Adipose tissue (tissue), 3 donors: ENCODE results near the gene ERC1. TPM values are rescaled to one million over a fixed set of nuclear protein-coding genes. Genes with fewer than 3 reads are reported as not detected.

Source experiments
- H3K27ac ChIP-seq: one replicate; pipeline ENCODE4 v1.5.1; 2013; ENCODE audit warnings: low read depth, low read length
- WGBS, 3 donors: extraction: QIAGEN DNeasy Blood & Tissue Kit; methylation state at CpG; one replicate each; pipeline ENCODE4 v1.1.7; 2013; 5-methylcytosine and 5-hydroxymethylcytosine counted together
- polyA plus RNA-seq, 3 donors: library from polyadenylated mRNA; stranded (reverse); fragments of 200-250 nt; gene quantifications; one replicate each; pipeline ENCODE4 v1.2.3, GENCODE V29; 2013
- donor health status: healthy with polysubstance abuse.
- donor health status: Bipolar disorder and iron deficiency.
- donor health status: healthy.

The ERC1 gene
- 10 to 100 TPM in 2 of 3 donors, 1 to 10 TPM in 1; 4.0 to 16.4 (median 12.8) TPM for polyA plus RNA-seq

DNA sequence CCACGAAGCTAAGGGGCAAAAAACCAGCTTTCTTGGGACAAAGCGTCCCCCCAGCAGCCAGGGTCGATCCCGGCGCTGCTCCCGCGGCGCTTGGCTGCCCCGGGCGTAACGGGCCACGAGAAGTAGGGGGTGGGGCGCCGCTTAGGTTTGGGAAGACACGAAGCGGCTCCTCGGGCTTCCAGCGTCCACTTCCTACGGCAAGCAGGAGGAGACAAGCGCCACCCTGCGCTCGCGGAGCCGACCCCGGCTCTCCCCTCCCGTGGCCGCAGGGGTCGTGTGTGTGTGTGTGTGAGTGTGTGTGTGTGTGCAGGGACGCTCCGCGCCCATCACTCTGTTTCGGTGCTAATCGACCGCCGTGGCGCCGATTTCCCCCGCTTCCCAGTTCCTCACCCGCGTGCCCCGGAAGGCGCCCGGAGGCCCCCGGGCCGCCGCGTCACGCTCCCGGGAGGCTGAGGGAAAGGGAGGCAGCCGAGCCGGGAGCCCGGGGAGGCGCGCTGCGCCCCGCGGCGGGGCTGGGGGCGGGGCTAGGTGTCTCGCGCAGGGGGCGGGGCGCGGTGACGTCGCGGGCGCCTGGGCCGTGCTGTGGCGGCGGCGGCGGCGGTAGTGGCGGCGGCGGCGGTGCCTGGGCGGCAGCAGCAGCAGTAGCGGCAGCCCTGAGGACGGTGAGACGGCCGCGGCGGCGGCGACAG, at the start of gene ERC1:
TSS of gene ERC1 (plus strand) at position 563 of the 689 bp plus-strand sequence. CDS start 36,681 bp downstream, outside the sequence.
- WGBS, 3 donors: 0% methylated on average over 34 to 86 of the region's 87 CpGs
- peak within 1 kb of the TSS; percentile 96 for H3K27ac ChIP-seq

DNA sequence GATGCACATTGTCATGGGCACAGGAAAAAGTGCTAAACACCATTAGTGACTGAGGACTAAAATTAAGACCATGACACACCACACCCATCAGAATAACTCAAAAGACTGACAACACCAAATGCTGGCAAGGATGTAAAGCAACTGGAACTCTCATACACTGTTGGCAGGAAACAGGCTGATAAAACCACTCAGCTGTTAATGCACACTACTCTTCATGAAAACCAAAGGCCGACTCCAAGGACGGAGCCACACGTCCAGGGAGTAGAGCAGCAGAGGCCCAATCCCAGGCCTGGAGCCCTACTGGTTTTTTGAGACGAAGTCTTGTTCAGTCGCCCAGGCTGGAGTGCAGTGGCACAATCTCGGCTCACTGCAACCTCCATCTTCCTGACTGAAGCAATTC, 48.0 kb upstream of the ERC1 start:
- 89 to 91% (median 90%) methylated on average over 6 of the region's 6 CpGs for WGBS, 3 donors

DNA sequence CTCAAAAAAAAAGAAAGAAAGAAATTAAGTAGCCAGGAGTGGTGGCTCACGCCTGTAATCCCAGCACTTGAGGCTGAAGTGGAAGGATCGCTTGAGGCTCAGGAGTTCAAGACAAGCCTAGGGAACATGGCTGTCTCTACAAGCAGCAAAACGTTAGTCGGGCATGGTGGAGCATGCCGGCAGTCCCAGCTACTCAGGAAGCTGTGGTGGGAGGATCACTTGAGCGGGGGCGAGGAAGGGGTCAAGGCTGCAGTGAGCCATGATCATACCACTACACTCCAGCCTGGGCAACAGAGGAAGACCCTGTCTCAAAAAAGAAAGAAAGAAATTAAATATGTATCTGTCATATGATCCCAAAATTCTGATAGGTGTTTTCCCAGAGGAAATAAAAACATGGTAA, 46.8 kb upstream of the ERC1 start:
- 58 to 82% (median 65%) methylated on average over 7 of the region's 7 CpGs for WGBS, 3 donors
- H3K27ac ChIP-seq: no peak overlapping the region

More for the DNA sequence above, 48.0 kb upstream of the ERC1 start:
- H3K27ac ChIP-seq: no peak overlapping the region

DNA sequence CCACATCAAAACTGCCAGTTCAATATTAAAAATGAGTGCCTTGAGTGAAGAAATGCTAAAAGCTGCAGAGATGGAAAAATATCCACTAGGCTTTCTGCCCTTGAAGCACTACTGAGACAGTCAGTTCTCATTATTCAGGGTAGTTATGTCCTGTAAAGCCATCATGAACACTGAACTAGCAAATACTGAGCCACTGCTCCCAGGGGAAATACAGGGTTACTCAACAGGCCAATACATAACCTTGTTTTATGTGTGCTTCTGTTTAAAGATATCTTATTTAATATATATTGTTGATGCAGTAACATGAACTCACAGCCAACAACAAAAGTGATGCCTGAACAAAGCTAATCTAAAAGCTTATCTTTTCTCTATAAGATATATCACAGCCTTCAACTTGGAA, 44.8 kb upstream of the ERC1 start:
- no peak overlapping the region for H3K27ac ChIP-seq

DNA sequence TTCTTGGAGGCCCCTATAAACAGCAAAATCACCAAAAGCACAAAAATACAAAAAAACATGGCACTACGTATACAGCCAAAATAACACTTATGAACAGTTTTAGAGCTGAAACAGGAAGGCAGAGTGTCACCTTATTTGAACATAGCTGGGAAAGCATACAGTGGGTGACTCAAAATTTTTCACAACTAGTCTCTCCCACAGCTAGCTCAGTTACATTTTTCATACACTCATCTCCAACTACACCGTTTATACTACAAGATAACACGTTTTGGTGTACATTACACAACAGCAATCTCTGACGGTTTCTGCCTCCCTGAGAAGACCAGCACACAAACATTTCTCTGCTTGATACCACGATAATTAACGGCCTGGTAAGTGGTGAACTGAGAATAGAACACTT, 44.4 kb upstream of the ERC1 start:
- 68 to 81% (median 76%) methylated on average over 6 of the region's 6 CpGs for WGBS, 3 donors
- no peak overlapping the region for H3K27ac ChIP-seq

DNA sequence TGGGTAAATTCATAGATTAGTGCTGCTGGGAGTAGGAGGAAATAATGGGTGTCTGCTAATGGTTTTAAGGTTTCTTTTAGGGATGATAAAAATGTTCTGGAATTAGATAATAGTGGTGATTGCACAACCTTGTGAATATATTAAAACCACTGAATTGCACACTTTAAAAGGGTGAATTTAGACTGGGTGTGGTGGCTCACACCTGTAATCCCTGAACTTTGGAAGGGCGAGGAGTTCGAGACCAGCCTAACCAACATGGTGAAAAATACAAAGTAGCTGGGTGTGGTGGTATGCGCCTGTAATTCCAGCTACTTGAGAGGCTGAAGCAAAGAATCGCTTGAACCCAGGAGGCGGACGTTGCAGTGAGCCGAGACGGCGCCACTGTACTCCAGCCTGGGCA, 42.8 kb upstream of the ERC1 start:
- 88 to 93% (median 88%) methylated on average over 9 of the region's 9 CpGs for WGBS, 3 donors
- H3K27ac ChIP-seq: no peak overlapping the region

DNA sequence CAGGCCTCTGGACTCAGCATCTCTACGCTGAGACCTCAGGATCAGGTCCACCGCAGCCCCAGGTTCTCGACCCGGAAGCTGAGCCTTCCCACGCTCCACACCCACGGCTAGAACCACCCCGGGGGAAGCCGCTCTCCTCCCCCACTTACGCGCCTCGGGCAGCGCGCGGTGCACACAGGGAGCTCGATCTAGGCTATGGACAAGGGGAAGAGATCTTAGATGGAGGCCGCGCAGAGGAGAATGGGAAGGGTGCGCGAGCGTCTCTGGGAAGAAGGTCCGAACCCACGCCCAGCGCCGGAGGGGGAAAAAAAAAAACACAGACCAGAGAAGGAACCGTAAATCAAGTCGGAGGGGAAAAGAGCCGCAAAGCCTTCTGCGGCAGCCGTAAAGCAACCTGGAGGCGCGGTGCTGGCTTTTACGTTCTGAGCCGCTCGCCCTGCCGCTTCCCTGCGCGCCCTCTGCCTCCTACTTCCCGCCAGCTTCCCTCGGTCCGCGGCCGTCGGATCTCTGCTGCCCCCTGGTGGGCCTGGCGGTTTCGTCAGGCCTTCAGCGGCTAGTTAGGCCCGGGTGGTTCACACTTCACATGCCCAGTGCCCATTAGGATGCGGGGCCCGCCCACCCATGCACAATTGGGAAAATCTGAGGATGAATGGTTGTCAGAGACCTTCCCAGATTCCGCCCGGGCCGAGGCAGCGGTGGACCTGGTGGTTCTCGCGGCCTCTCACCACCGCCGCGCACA, 41.4 kb upstream of the ERC1 start, which contains the start of gene RAD52:
TSS of gene RAD52 (minus strand) at position 242 of the 739 bp plus-strand sequence. CDS start 16,636 bp downstream, outside the sequence.
- 0 to 1% (median 0%) methylated on average over 53 to 58 of the region's 58 CpGs for WGBS, 3 donors

DNA sequence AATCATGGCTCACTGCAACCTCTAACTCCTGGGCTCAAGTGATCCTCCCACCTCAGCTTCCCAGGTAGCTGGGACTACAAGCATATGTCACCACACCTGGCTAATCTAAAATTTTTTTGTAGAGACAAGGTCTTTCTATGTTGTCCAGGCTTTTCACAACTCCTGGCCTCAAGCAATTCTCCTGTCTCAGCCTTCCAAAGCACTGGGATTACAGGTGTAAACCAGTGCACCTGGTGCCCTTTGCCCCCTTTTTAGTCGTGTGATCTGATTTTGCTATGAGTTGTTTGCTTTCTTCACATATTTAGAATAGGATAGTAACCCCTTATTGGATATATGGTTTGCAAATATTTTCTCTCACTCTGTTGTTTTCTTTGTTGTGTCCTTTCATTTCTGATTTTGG, 39.8 kb upstream of the ERC1 start:
- no peak overlapping the region for H3K27ac ChIP-seq
- whole genome bisulfite sequencing, 3 donors: 11 to 74% (median 46%) methylated on average over 1 of the region's 1 CpG

More for the DNA sequence above, 41.4 kb upstream of the ERC1 start, which contains the start of gene RAD52:
- peak within 1 kb of the TSS; percentile 36 for H3K27ac ChIP-seq

DNA sequence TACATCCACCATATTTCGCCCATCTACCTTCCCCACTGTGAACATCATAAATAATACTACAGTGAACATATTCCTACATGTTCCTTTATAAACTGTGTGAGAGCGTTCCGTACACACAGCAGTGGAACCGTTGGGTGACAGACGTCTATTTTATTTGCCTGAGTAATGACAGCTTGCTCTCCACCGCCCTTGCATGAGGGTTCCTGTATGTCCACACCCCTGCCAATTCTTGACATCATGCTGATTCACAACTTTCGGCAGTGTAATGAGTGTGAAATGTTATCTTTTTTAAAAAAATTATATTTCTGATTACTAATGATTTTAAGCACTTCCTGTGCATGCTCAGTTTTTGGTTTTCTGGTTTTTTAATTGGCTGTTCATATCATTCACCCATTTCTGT, 37.2 kb upstream of the ERC1 start:
- 73 to 77% (median 75%) methylated on average over 7 of the region's 7 CpGs for WGBS, 3 donors
- no peak overlapping the region for H3K27ac ChIP-seq

DNA sequence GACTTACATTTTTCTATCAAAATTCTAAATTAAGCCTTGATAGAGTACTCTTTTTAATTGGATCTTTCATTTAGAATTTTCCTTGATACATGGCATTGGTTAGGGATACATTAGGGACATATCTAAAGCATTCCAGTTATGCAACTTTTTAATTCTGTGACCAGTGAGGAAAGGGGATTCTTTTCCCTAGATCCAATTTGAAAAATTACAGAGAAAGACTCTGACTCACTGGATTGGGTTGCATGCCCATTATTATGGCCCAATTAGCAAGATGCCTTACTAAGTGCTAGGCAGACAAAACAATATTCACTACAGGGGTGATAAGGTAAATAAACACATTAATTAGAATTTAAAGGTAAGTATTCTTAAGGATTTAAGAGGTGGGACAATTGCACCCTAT, 36.3 kb upstream of the ERC1 start:
- H3K27ac ChIP-seq: no peak overlapping the region

DNA sequence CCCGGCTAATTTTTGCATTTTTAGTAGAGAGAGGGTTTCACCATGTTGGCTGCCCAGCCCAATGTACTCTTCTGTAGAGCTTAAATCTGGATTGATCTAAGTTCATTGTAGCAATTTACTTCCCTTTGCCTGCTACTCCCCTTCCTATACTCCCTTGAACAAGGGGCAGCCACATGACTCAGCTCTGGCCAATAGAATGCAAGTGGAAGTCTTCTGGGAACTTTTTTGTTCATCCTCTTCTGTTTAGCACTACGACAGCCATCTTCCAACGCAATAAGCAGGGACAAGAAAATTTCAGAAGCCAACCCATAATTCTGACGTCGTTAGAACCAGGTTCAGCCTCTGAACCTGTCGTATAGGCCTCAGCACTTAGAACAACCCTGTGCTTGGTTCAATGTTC, 35.1 kb upstream of the ERC1 start:
- WGBS, 3 donors: 90 to 93% (median 92%) methylated on average over 6 of the region's 6 CpGs

DNA sequence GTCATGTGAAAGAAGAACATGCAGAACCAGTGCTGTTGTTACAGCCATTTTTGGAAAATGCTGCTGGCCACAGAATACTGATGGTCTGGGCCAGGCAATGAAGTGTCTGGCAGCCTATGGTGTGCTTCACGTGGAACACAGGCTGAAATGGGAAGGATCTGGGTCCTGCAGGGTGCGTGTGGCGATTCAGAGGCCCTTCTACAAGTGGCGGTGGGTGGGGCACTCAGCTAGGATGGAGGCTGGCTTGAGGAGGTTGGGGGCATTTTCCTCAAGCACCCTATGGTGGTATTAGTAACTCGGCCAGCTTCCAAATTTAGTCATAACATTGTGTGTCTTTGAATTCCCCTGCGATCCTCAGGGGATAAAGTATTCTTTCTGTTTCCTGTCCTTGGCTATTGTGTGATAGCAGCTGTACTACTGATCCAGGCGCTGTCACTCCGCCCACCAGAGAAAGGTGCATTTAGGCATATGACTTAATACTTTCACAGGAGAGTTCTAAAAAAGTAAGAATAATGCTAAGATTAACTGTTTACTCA, 32.4 kb upstream of the ERC1 start:
- no peak overlapping the region for H3K27ac ChIP-seq
- WGBS, 3 donors: 45 to 68% (median 59%) methylated on average over 8 of the region's 8 CpGs

More for the DNA sequence above, 35.1 kb upstream of the ERC1 start:
- no peak overlapping the region for H3K27ac ChIP-seq

DNA sequence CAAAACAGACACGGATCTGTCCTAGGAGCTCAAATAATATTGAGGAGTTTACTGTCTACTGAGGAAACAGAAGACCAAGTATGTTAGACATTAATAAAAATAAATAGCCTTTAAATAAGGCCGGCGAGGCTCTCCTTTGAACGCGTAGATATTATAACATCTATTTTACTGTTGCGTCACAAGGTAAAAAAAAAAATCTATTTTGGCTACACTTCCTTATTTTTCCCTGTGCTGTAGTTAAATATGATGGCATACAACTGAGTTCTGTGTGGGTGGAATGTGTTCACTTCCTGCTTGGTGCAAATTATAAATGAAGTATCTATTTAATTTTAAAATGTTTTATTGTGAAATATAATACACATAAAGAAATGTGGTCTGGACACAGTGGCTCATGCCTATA, 24.3 kb upstream of the ERC1 start:
- no peak overlapping the region for H3K27ac ChIP-seq
- WGBS, 3 donors: 44 to 80% (median 59%) methylated on average over 6 of the region's 6 CpGs

DNA sequence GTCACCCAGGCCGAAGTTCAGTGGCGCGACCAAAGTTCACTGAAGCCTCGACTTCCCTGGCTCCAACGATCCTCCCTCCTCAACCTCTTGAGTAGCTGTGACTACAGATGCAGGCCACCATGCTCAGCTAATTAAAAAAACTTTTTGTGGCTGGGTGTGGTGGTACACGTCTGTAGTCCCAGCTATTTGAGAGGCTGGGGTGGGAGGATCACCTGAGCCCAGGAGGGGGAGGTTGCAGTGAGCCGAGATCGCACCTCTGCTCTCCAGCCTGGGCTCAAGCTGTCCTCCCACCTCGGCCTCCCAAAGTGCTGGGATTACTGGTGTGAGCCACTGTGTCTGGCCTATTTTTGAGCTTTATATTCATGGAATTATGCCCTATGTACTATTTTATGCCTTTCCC, 23.4 kb upstream of the ERC1 start:
- no peak overlapping the region for H3K27ac ChIP-seq

DNA sequence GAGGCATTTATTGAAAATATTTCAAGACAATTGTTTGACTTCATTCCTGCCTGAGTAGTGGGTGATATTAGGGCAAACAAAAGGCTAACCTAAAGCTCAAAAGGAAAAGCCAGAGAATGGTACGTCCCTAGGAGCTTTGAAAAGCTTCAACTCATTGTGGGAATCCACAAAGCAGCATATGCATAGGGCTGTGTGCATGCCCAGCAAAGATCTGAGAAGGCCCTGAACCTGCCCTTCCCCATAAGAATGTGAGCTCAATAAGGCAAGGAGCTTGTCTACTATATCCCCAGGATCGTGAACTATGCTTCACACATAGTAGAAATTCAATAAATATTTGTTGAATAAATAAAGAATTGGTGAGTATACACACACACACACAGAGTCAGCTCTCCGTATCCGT, 22.5 kb upstream of the ERC1 start:
- WGBS, 3 donors: 61 to 89% (median 65%) methylated on average over 4 of the region's 4 CpGs
- H3K27ac ChIP-seq: no peak overlapping the region

More for the DNA sequence above, 23.4 kb upstream of the ERC1 start:
- 82 to 93% (median 84%) methylated on average over 9 of the region's 9 CpGs for WGBS, 3 donors

DNA sequence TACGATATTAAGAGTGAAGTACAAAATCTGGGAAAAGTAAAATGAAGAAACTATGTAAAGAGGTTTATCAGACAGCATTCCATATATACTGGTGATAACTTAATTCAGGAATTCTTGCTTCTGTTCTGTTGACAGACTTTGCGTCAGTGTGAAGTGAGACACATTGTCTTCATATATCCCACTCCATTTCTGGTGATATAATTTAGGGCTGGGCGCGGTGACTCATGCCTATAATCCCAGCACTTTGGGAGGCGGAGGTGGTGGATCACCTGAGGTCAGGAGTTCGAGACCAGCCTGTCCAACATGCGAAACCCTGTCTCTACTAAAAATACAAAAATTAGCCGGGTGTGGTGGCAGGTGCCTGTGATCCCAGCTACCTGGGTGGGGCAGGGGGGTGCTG, 21.2 kb upstream of the ERC1 start:
- no peak overlapping the region for H3K27ac ChIP-seq
- 85 to 95% (median 93%) methylated on average over 8 of the region's 8 CpGs for WGBS, 3 donors

DNA sequence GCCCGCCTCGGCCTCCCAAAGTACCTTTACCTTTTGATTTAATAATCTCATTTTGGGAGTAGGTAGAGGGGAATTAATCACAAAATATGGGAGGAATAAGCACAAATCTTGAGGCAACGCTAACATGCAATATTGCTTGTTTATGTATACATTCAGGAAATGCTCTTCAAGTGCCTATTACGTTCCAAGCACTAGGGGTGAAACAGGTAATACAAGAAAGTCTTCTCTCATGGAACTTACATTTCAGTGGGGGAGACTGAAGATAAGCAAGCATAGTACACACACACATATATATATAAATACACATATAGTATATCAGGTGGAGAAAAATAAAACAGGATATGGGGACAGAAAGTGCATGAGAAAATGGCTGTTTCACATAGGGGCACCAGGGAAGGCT, 19.0 kb upstream of the ERC1 start:
- H3K27ac ChIP-seq: no peak overlapping the region
- 91 to 94% (median 91%) methylated on average over 4 of the region's 4 CpGs for whole genome bisulfite sequencing, 3 donors

DNA sequence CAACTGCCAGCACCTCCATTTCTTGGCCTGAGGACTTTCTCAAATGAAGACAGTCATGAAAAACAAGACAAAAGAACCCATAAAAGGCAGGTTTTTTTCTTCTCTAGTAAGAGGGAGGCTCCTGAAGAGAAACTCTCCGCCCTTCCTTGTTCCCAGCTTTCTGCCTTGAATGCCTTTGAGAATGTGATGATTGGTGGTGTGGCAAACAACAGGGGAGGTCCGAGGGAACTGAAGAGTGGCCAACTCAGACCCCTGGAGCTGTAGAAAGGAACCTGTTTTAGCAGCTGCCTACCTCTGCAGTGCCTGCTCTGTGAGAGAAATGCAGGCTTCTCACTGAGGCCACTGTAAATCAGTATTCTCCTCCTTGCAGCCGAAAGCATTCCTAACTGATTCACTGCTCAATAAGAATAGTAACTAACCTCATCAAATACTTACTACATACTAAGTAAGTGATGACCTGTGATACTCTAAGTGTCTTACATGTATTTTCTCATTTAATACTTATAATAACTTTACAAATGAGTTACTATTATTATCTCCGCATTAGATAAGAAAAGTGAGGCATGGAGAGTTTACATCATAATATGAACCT, 16.7 kb upstream of the ERC1 start:
- WGBS, 3 donors: 94 to 97% (median 94%) methylated on average over 4 of the region's 4 CpGs

DNA sequence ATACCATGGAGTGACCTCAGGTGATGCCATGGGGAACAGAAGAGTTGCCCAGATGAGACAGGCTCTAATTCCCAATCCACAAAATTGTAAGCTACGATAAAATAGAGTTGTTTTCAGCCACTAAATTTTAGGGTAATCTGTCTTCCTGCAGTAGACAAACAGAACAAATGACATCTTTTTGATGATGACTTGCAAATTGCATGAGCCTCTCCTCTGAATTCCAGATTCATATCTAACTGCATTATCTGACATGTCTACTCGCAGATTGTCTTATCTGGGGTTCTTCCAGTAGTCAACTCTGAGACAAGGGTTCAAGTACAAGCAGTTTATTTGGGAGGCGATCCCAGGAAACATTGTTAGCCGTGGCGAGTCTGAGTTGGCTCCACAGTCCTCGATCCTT, 14.4 kb upstream of the ERC1 start:
- no peak overlapping the region for H3K27ac ChIP-seq
- WGBS, 3 donors: 86 to 89% (median 88%) methylated on average over 6 of the region's 6 CpGs

More for the DNA sequence above, 16.7 kb upstream of the ERC1 start:
- no peak overlapping the region for H3K27ac ChIP-seq
